Astrocyte of the cerebellum (primary cell): ENCODE results near the gene TMEM169.

ENCODE experiments used
- DNase-seq: peaks from one replicate; pipeline ENCODE4 v3.0.0-alpha.2; 2011; ENCODE audit warnings: low read depth
- H3K4me3 ChIP-seq: 2 replicates; pipeline ENCODE4 v1.5.1; 2011; ENCODE audit warnings: mild to moderate bottlenecking, low read depth, low read length, moderate library complexity
- CTCF ChIP-seq: IDR thresholded peaks from 2 replicates; pipeline ENCODE4 v1.5.1; 2012; ENCODE audit warnings: low read length, low read depth, moderate library complexity, mild to moderate bottlenecking; ENCODE audit errors: missing control alignments
- in situ Hi-C: cut with HindIII; loops from 2 replicates; pipeline ENCODE4 v1.10.0; 2017; ENCODE audit warnings: low sequenced_read_pairs

TMEM169 gene

GRCh38 chr2:216043949-216044348, 37.8 kb upstream of the TMEM169 start:
- in situ Hi-C loops: no loop called here
- H3K4me3 ChIP-seq: no peak overlapping the region
- TF ChIP-seq CTCF: no peak
- no peak for DNase-seq

GRCh38 chr2:216044883-216045486, 36.7 kb upstream of the TMEM169 start:
- in situ Hi-C loops: no loop called here

GRCh38 chr2:216047397-216047796, 34.3 kb upstream of the TMEM169 start:
- no peak for DNase-seq
- no peak for TF ChIP-seq CTCF
- no peak overlapping the region for H3K4me3 ChIP-seq
- in situ Hi-C loops: no loop called here

More at GRCh38 chr2:216044883-216045486, 36.7 kb upstream of the TMEM169 start:
- no peak for TF ChIP-seq CTCF
- no peak for DNase-seq
- no peak overlapping the region for H3K4me3 ChIP-seq

- in situ Hi-C loops: no loop called here
- H3K4me3 ChIP-seq: no peak overlapping the region
- no peak for TF ChIP-seq CTCF
- DNase-seq: no peak
These were observed 32.3 kb upstream of the TMEM169 start for GRCh38 chr2:216049452-216049851.

GRCh38 chr2:216051350-216051749, 30.4 kb upstream of the TMEM169 start:
- in situ Hi-C loops: no loop called here
- H3K4me3 ChIP-seq: no peak overlapping the region
- DNase-seq: no peak
- TF ChIP-seq CTCF: no peak

- no peak overlapping the region for H3K4me3 ChIP-seq
- no peak for DNase-seq
- no peak for TF ChIP-seq CTCF
- in situ Hi-C loops: no loop called here
These were observed 29.3 kb upstream of the TMEM169 start for GRCh38 chr2:216052420-216052819.
